GM21723 (cell line): ENCODE results near the gene MACROD2.

Source experiments
- ATAC-seq: cut with Tn5 transposase; IDR thresholded peaks from one replicate; pipeline ENCODE4 v1.9.1; 2021; ENCODE audit warnings: mild to moderate bottlenecking, moderate library complexity; ENCODE audit not compliant: unreplicated experiment

MACROD2 gene

GRCh38 chr20:15227102-15227501 lies 1231.8 kb downstream of the MACROD2 start:
- no peak for ATAC-seq

- no peak for ATAC-seq
These were observed 1236.9 kb downstream of the MACROD2 start for GRCh38 chr20:15232243-15232642.

GRCh38 chr20:15235471-15236198 lies 1240.3 kb downstream of the MACROD2 start:
- ATAC-seq: no peak

GRCh38 chr20:15236812-15237211 lies 1241.5 kb downstream of the MACROD2 start:
- ATAC-seq: peak; percentile 85

- ATAC-seq: no peak
These were observed 1244.4 kb downstream of the MACROD2 start for GRCh38 chr20:15239542-15240206.

- ATAC-seq: no peak
These were observed 1245.5 kb downstream of the MACROD2 start for GRCh38 chr20:15240801-15241200.

GRCh38 chr20:15241681-15242080 lies 1246.4 kb downstream of the MACROD2 start:
- no peak for ATAC-seq

- ATAC-seq: no peak
These were observed 1247.5 kb downstream of the MACROD2 start for GRCh38 chr20:15242773-15243172.

- no peak for ATAC-seq
These were observed 1250.6 kb downstream of the MACROD2 start for GRCh38 chr20:15245896-15246295.

- ATAC-seq: peak; percentile 78
These were observed 1253.5 kb downstream of the MACROD2 start for GRCh38 chr20:15248618-15249395.

- ATAC-seq: no peak
These were observed 1255.9 kb downstream of the MACROD2 start for GRCh38 chr20:15251171-15251570.

GRCh38 chr20:15252304-15252703 lies 1257.0 kb downstream of the MACROD2 start:
- no peak for ATAC-seq

- no peak for ATAC-seq
These were observed 1258.1 kb downstream of the MACROD2 start for GRCh38 chr20:15253431-15253830.

GRCh38 chr20:15256676-15257568 lies 1261.6 kb downstream of the MACROD2 start:
- no peak for ATAC-seq

GRCh38 chr20:15257569-15257870 lies 1262.2 kb downstream of the MACROD2 start:
- no peak for ATAC-seq

GRCh38 chr20:15265581-15266309 lies 1270.4 kb downstream of the MACROD2 start:
- no peak for ATAC-seq

GRCh38 chr20:15267935-15268334 lies 1272.6 kb downstream of the MACROD2 start:
- peak; percentile 73 for ATAC-seq

- no peak for ATAC-seq
These were observed 1282.7 kb downstream of the MACROD2 start for GRCh38 chr20:15278041-15278440.

- ATAC-seq: no peak
These were observed 1292.0 kb downstream of the MACROD2 start for GRCh38 chr20:15287329-15287728.

GRCh38 chr20:15288106-15288505 lies 1292.8 kb downstream of the MACROD2 start:
- ATAC-seq: no peak
